ENCODE results near the gene WFS1. TPM values are rescaled to one million over a fixed set of nuclear protein-coding genes. Genes with fewer than 3 reads are reported as not detected.

The WFS1 gene
- total RNA-seq, 4 donors from 2014 or later: 31.5 to 124 (median 34.8) TPM

GRCh38 chr4:6329478-6330383 is 60.1 kb downstream of the WFS1 start:
- Histone ChIP-seq H3K4me3 (no peak overlapping the region), H3K9me3 (no peaks in the 10 kb centered on the region), H3K27ac (no peak overlapping the region), H3K27me3 (peaks cover 24% of the 10 kb centered on the region), H3K36me3 (peaks cover 5% of the 10 kb centered on the region), H3K4me1 (peaks cover 16% of the 10 kb centered on the region)
- DNase-seq (ENCODE audit: low spot score in 2 of 2): no peak
- 74% methylated on average over 19 of the region's 28 CpGs for WGBS
- TF ChIP-seq POLR2A (IDR thresholded peaks at IDR 0.05) (no peak), EP300 (IDR thresholded peaks at IDR 0.05) (no peak), CTCF (IDR thresholded peaks at IDR 0.05) (no peak), POLR2AphosphoS5 (IDR thresholded peaks at IDR 0.05) (no peak)

- no peak for DNase-seq (ENCODE audit: low spot score in 2 of 2)
- H3K4me3 ChIP-seq: no peak overlapping the region
- H3K9me3 ChIP-seq: no peaks in the 10 kb centered on the region
- H3K36me3 ChIP-seq: peaks cover 5% of the 10 kb centered on the region
- 76% methylated on average over 7 of the region's 7 CpGs for WGBS
- no peak overlapping the region for H3K27ac ChIP-seq
- TF ChIP-seq POLR2AphosphoS5 (IDR thresholded peaks at IDR 0.05): no peak
- no peak for TF ChIP-seq POLR2A (IDR thresholded peaks at IDR 0.05)
- no peak for TF ChIP-seq EP300 (IDR thresholded peaks at IDR 0.05)
- TF ChIP-seq CTCF (IDR thresholded peaks at IDR 0.05): no peak
- H3K27me3 ChIP-seq: peaks cover 31% of the 10 kb centered on the region
- H3K4me1 ChIP-seq: peaks cover 9% of the 10 kb centered on the region
These were observed 60.7 kb downstream of the WFS1 start for GRCh38 chr4:6330384-6330767.

- Histone ChIP-seq H3K9me3 (no peaks in the 10 kb centered on the region), H3K4me1 (peaks cover 4% of the 10 kb centered on the region), H3K27me3 (peaks cover 37% of the 10 kb centered on the region), H3K27ac (no peak overlapping the region), H3K36me3 (peaks cover 5% of the 10 kb centered on the region), H3K4me3 (no peak overlapping the region)
- 88% methylated on average over 8 of the region's 8 CpGs for WGBS
- no peak for DNase-seq (ENCODE audit: low spot score in 2 of 2)
- peak in 1 of 2 donors; percentile 48 for TF ChIP-seq CTCF (IDR thresholded peaks at IDR 0.05)
- TF ChIP-seq POLR2A (IDR thresholded peaks at IDR 0.05): no peak
These were observed 61.4 kb downstream of the WFS1 start for GRCh38 chr4:6331018-6331417.

- 96% methylated on average over 6 of the region's 6 CpGs for WGBS
- Histone ChIP-seq H3K27me3 (peaks cover 40% of the 10 kb centered on the region), H3K4me3 (no peak overlapping the region), H3K36me3 (peaks cover 5% of the 10 kb centered on the region), H3K4me1 (peaks cover 4% of the 10 kb centered on the region), H3K9me3 (no peaks in the 10 kb centered on the region), H3K27ac (no peak overlapping the region)
- TF ChIP-seq POLR2AphosphoS5 (IDR thresholded peaks at IDR 0.05) (no peak), CTCF (IDR thresholded peaks at IDR 0.05) (no peak), POLR2A (IDR thresholded peaks at IDR 0.05) (no peak), EP300 (IDR thresholded peaks at IDR 0.05) (no peak)
- no peak for DNase-seq (ENCODE audit: low spot score in 2 of 2)
These were observed 61.8 kb downstream of the WFS1 start for GRCh38 chr4:6331468-6331867.

GRCh38 chr4:6332042-6332668 is 62.5 kb downstream of the WFS1 start:
- no peak for TF ChIP-seq POLR2AphosphoS5 (IDR thresholded peaks at IDR 0.05)
- TF ChIP-seq CTCF (IDR thresholded peaks at IDR 0.05): peak in 1 of 2 donors; percentile 54
- 59% methylated on average over 18 of the region's 18 CpGs for WGBS
- Histone ChIP-seq H3K36me3 (peaks cover 5% of the 10 kb centered on the region), H3K4me3 (no peak overlapping the region), H3K4me1 (peaks cover under 1% of the 10 kb centered on the region), H3K9me3 (no peaks in the 10 kb centered on the region), H3K27me3 (peaks cover 41% of the 10 kb centered on the region), H3K27ac (no peak overlapping the region)
- no peak for DNase-seq (ENCODE audit: low spot score in 2 of 2)

All from suprapubic skin (tissue), 4 donors.